ENCODE measurements around the gene VPS37C. TPM values are rescaled to one million over a fixed set of nuclear protein-coding genes. Genes with fewer than 3 reads are reported as not detected.

VPS37C gene
- total and polyA plus RNA-seq, 2 donors from 2014 or later = 13.9 to 31.8 TPM

GRCh38 chr11:61153593-61154095 lies 7.6 kb downstream of the VPS37C start:
- H3K27me3 ChIP-seq (ENCODE audit: control insufficient read depth, insufficient read depth, low read length) = no peaks in the 10 kb centered on the region
- H3K9me3 ChIP-seq (ENCODE audit: control insufficient read depth in 2 of 3, insufficient read depth in 1 of 3, low read length in 3 of 3) = no peaks in the 10 kb centered on the region
- H3K4me1 ChIP-seq (ENCODE audit: control insufficient read depth in 2 of 3, insufficient read depth in 2 of 3, low read depth in 1 of 3, low read length in 3 of 3) = peaks cover 0 to 32% (median 25%) of the 10 kb centered on the region in 3 donors
- no peaks in the 10 kb centered on the region for H3K36me3 ChIP-seq (ENCODE audit: control insufficient read depth in 2 of 3, insufficient read depth in 3 of 3, low read length in 3 of 3)
- DNase-seq (no peak), FAIRE-seq (no peak)
- H3K9ac ChIP-seq (ENCODE audit: low read length in 3 of 3) = peak overlapping the region in 1 of 3 donors; percentile 57
- intact Hi-C loops (cut with DNase I) = no loop called here
- no peak for TF ChIP-seq CTCF (IDR thresholded peaks at IDR 0.05; ENCODE audit: borderline replicate concordance, extremely low read depth, insufficient read depth)
- H3K4me3 ChIP-seq (ENCODE audit: low read length in 3 of 3) = no peak overlapping the region
- peak overlapping the region; percentile 61 to 76 for H3K27ac ChIP-seq (ENCODE audit: low read depth in 2 of 2, low read length in 2 of 2)

- Histone ChIP-seq H3K9ac (ENCODE audit: low read length in 3 of 3) (peak overlapping the region in 1 of 3 donors; percentile 57), H3K27me3 (ENCODE audit: control insufficient read depth, insufficient read depth, low read length) (no peaks in the 10 kb centered on the region), H3K27ac (ENCODE audit: low read depth in 2 of 2, low read length in 2 of 2) (peak overlapping the region; percentile 61 to 76), H3K9me3 (ENCODE audit: control insufficient read depth in 2 of 3, insufficient read depth in 1 of 3, low read length in 3 of 3) (no peaks in the 10 kb centered on the region), H3K4me3 (ENCODE audit: low read length in 3 of 3) (no peak overlapping the region), H3K36me3 (ENCODE audit: control insufficient read depth in 2 of 3, insufficient read depth in 3 of 3, low read length in 3 of 3) (no peaks in the 10 kb centered on the region), H3K4me1 (ENCODE audit: control insufficient read depth in 2 of 3, insufficient read depth in 2 of 3, low read depth in 1 of 3, low read length in 3 of 3) (peaks cover 0 to 32% (median 25%) of the 10 kb centered on the region in 3 donors)
- intact Hi-C loops (cut with DNase I) = no loop called here
- TF ChIP-seq CTCF (IDR thresholded peaks at IDR 0.05; ENCODE audit: borderline replicate concordance, extremely low read depth, insufficient read depth) = no peak
- DNase-seq = no peak
- FAIRE-seq = no peak
Measured at GRCh38 chr11:61152816-61153592, 8.2 kb downstream of the VPS37C start.

GRCh38 chr11:61151545-61152252 lies 9.5 kb downstream of the VPS37C start:
- no peaks in the 10 kb centered on the region for H3K9me3 ChIP-seq (ENCODE audit: control insufficient read depth in 2 of 3, insufficient read depth in 1 of 3, low read length in 3 of 3)
- no peak overlapping the region for H3K4me3 ChIP-seq (ENCODE audit: low read length in 3 of 3)
- no peak for FAIRE-seq
- peaks cover 0 to 39% (median 25%) of the 10 kb centered on the region in 3 donors for H3K4me1 ChIP-seq (ENCODE audit: control insufficient read depth in 2 of 3, insufficient read depth in 2 of 3, low read depth in 1 of 3, low read length in 3 of 3)
- H3K27ac ChIP-seq (ENCODE audit: low read depth in 2 of 2, low read length in 2 of 2) = no peak overlapping the region
- no peak overlapping the region for H3K9ac ChIP-seq (ENCODE audit: low read length in 3 of 3)
- no peak for DNase-seq
- no peaks in the 10 kb centered on the region for H3K36me3 ChIP-seq (ENCODE audit: control insufficient read depth in 2 of 3, insufficient read depth in 3 of 3, low read length in 3 of 3)
- no peak for TF ChIP-seq CTCF (IDR thresholded peaks at IDR 0.05; ENCODE audit: borderline replicate concordance, extremely low read depth, insufficient read depth)
- intact Hi-C loops (cut with DNase I) = no loop called here
- H3K27me3 ChIP-seq (ENCODE audit: control insufficient read depth, insufficient read depth, low read length) = no peaks in the 10 kb centered on the region

All from kidney (tissue), 14 donors.